Hypothalamus (tissue), 51 donors: ENCODE data around the gene OSBP2.

Source experiments
- DNase-seq, 51 donors: peaks; one replicate each; lab custom pipeline; 2025; lab: John Stamatoyannopoulos, UW

Gene OSBP2

GRCh38 chr22:30890686-30891442 is 196.2 kb downstream of the OSBP2 start:
- DNase-seq, result peak in 3 of 51 donors; percentile 12 to 33 (median 22)

GRCh38 chr22:30891443-30891755 is 196.7 kb downstream of the OSBP2 start:
- DNase-seq, result no peak

GRCh38 chr22:30891781-30892180 is 197.1 kb downstream of the OSBP2 start:
- DNase-seq, result no peak

GRCh38 chr22:30892286-30892685 is 197.6 kb downstream of the OSBP2 start:
- DNase-seq, result no peak

- no peak for DNase-seq
Measured at GRCh38 chr22:30892731-30893221, 198.1 kb downstream of the OSBP2 start.

- DNase-seq, result no peak
Measured at GRCh38 chr22:30893434-30894370, 199.0 kb downstream of the OSBP2 start.

GRCh38 chr22:30894371-30894740 is 199.7 kb downstream of the OSBP2 start:
- no peak for DNase-seq

- DNase-seq, result no peak
Measured at GRCh38 chr22:30902496-30903357, 208.1 kb downstream of the OSBP2 start.

- no peak for DNase-seq
Measured at GRCh38 chr22:30903876-30904460, 209.3 kb downstream of the OSBP2 start.

- DNase-seq, result no peak
Measured at GRCh38 chr22:30905696-30906341, 211.1 kb downstream of the OSBP2 start.

GRCh38 chr22:30906411-30906810 is 211.7 kb downstream of the OSBP2 start:
- no peak for DNase-seq

GRCh38 chr22:30906946-30907345 is 212.3 kb downstream of the OSBP2 start:
- DNase-seq, result no peak

- no peak for DNase-seq
Measured at GRCh38 chr22:30908051-30908461, 213.4 kb downstream of the OSBP2 start.

- no peak for DNase-seq
Measured at GRCh38 chr22:30909306-30909705, 214.6 kb downstream of the OSBP2 start.

- DNase-seq, result no peak
Measured at GRCh38 chr22:30910358-30910757, 215.7 kb downstream of the OSBP2 start.

GRCh38 chr22:30918761-30919160 is 224.1 kb downstream of the OSBP2 start:
- no peak for DNase-seq

- DNase-seq, result no peak
Measured at GRCh38 chr22:30919973-30920372, 225.3 kb downstream of the OSBP2 start.

GRCh38 chr22:30920407-30920806 is 225.7 kb downstream of the OSBP2 start:
- DNase-seq, result peak in 48 of 51 donors; percentile 9 to 87 (median 60)

GRCh38 chr22:30921108-30921507 is 226.4 kb downstream of the OSBP2 start:
- no peak for DNase-seq

GRCh38 chr22:30922151-30922611 is 227.5 kb downstream of the OSBP2 start:
- peak in 27 of 51 donors; percentile 6 to 49 (median 21) for DNase-seq
